CD4-positive, alpha-beta T cell treated with Interleukin-17A for 1 hour (primary cell): ENCODE measurements around the gene LILRB1.
"Not testable (repeated sequence)": the region's sequence is repeated elsewhere in the genome, so short reads cannot be mapped to it uniquely, and the experiment has no call there.

Experiments
- DNase-seq: peaks from one replicate; pipeline ENCODE4 v3.0.0-alpha.2; 2020

Gene LILRB1

GRCh38 chr19:54626757-54627156, 3.5 kb upstream of the LILRB1 start:
- no peak for DNase-seq

- DNase-seq = not testable (repeated sequence)
These were observed 2.4 kb upstream of the LILRB1 start for GRCh38 chr19:54627912-54628311.

- DNase-seq = no peak
These were observed 498 bp downstream of the LILRB1 start for GRCh38 chr19:54630782-54631181.

- DNase-seq = not testable (repeated sequence)
These were observed 1.4 kb downstream of the LILRB1 start for GRCh38 chr19:54631489-54632337.

- DNase-seq = not testable (repeated sequence)
These were observed 2.2 kb downstream of the LILRB1 start for GRCh38 chr19:54632517-54632916.

- no peak for DNase-seq
These were observed 3.1 kb downstream of the LILRB1 start for GRCh38 chr19:54633401-54633800.

GRCh38 chr19:54636081-54636480, 5.8 kb downstream of the LILRB1 start:
- not testable (repeated sequence) for DNase-seq

GRCh38 chr19:54638683-54639082, 8.4 kb downstream of the LILRB1 start:
- DNase-seq = no peak

GRCh38 chr19:54642953-54643352, 12.7 kb downstream of the LILRB1 start:
- not testable (repeated sequence) for DNase-seq

GRCh38 chr19:54643583-54643982, 13.3 kb downstream of the LILRB1 start:
- not testable (repeated sequence) for DNase-seq

GRCh38 chr19:54644056-54644455, 13.8 kb downstream of the LILRB1 start:
- DNase-seq = no peak

- DNase-seq = no peak
These were observed 16.1 kb downstream of the LILRB1 start for GRCh38 chr19:54646331-54646841.

GRCh38 chr19:54648129-54648528, 17.8 kb downstream of the LILRB1 start:
- DNase-seq = no peak

GRCh38 chr19:54650108-54650655, 19.9 kb downstream of the LILRB1 start:
- no peak for DNase-seq

GRCh38 chr19:54653181-54653809, 23.0 kb downstream of the LILRB1 start:
- peak; percentile 37 for DNase-seq

GRCh38 chr19:54654447-54655321, 24.4 kb downstream of the LILRB1 start:
- no peak for DNase-seq

- DNase-seq = no peak
These were observed 29.0 kb downstream of the LILRB1 start for GRCh38 chr19:54659300-54659699.

GRCh38 chr19:54660306-54660705, 30.0 kb downstream of the LILRB1 start:
- DNase-seq = no peak

GRCh38 chr19:54660964-54661363, 30.7 kb downstream of the LILRB1 start:
- no peak for DNase-seq

- DNase-seq = no peak
These were observed 31.7 kb downstream of the LILRB1 start for GRCh38 chr19:54661846-54662481.

- DNase-seq = no peak
These were observed 32.4 kb downstream of the LILRB1 start, which contains the start of gene LILRB4 for GRCh38 chr19:54662730-54663129. LILRB4 (plus strand) TSS chr19:54662985; CDS start chr19:54663034, 49 bp downstream.

- DNase-seq = no peak
These were observed 35.2 kb downstream of the LILRB1 start for GRCh38 chr19:54665530-54665929.
